Ovary (tissue), 9 donors: ENCODE data around the gene HS6ST3. TPM values are rescaled to one million over a fixed set of nuclear protein-coding genes. Genes with fewer than 3 reads are reported as not detected.

Experiments used
- DNase-seq, 5 donors: peaks; one replicate each; pipeline ENCODE4 v3.0.0-alpha.2; 2019 to 2020
- H3K27ac ChIP-seq, 2 donors: fragments of 200-600 bp; one replicate each; pipeline versions ENCODE4 v1.5.1 to v1.8.0; 2019 to 2022
- H3K27me3 ChIP-seq: fragments of 200-600 bp; one replicate; pipeline ENCODE4 v1.8.0; 2022
- H3K36me3 ChIP-seq: fragments of 200-600 bp; sonication (generic); one replicate; pipeline ENCODE4 v1.5.1; 2019
- H3K4me1 ChIP-seq: one replicate; pipeline ENCODE4 v1.8.1; 2013; ENCODE audit warnings: mild to moderate bottlenecking, moderate library complexity; ENCODE audit not compliant: insufficient read depth
- H3K4me3 ChIP-seq: fragments of 200-600 bp; sonication (generic); one replicate; pipeline ENCODE4 v1.5.1; 2017
- H3K9me3 ChIP-seq, 2 donors: fragments of 200-600 bp in 1 of 2; sonication (generic) in 1 of 2; one replicate each; pipeline versions ENCODE4 v1.5.1 to v1.8.1; 2013 to 2019; ENCODE audit warnings: mild to moderate bottlenecking in 1 of 2, moderate library complexity in 1 of 2
- CTCF ChIP-seq, 3 donors: fragments of 450-650 bp in 2 of 3; fragments of 200-600 bp in 1 of 3; IDR thresholded peaks; one replicate each; pipeline versions ENCODE4 v1.5.1 to v1.8.0; 2016 to 2022; ENCODE audit warnings: antibody characterized with exemption in 3 of 3, mild to moderate bottlenecking in 1 of 3
- EP300 ChIP-seq: sonication (generic); formaldehyde crosslinking; IDR thresholded peaks from one replicate; pipeline ENCODE4 v1.6.1; 2017; ENCODE audit warnings: antibody characterized with exemption
- POLR2A ChIP-seq: fragments of 450-650 bp; IDR thresholded peaks from one replicate; pipeline ENCODE4 v1.6.1; 2017; ENCODE audit warnings: antibody characterized with exemption, mild to moderate bottlenecking, moderate library complexity
- WGBS, 3 donors: extraction: QIAGEN DNeasy Blood & Tissue Kit in 1 of 3; methylation state at CpG; one replicate each; pipeline versions ENCODE4 v1.1.5 to v1.1.7; 2013 to 2017; 5-methylcytosine and 5-hydroxymethylcytosine counted together
- intact Hi-C, 4 donors: fragments of 100-400 bp; cut with DNase I; formaldehyde crosslinking; loops; one replicate each; pipeline versions ENCODE4 v1.11.0 to v1.15.1; 2022 to 2023
- polyA plus RNA-seq, 2 donors: library from polyadenylated mRNA; stranded (reverse); fragments of 200-250 nt in 1 of 2; fragments of 350-450 nt in 1 of 2; fragmentation: Illumina TruSeq in 1 of 2; extraction: RNeasy Lipid Tissue Mini Kit (QIAGEN cat#74804) in 1 of 2; gene quantifications; one replicate each; pipeline ENCODE4 v1.2.3, GENCODE V29; 2013 to 2014
- total RNA-seq, 7 donors: library from RNA; depleted of rRNA in 2 of 7; stranded (reverse); fragments of >200 nt in 2 of 7; fragmentation: NEBNext Ultra II Directional in 3 of 7; extraction: Animal tissue kit (Norgen Biotek cat#: 25700) in 3 of 7; gene quantifications; one replicate each; pipeline versions ENCODE4 v1.1.0 to v1.2.4, GENCODE V29; 2016 to 2023
- donor health status: DM: no; HTN: no; CAD: no; lungs with moderate emphysema.
- donor health status: DM: no; HTN: no; CAD: no.
- donor health status: Bipolar disorder and iron deficiency.
- donor health status: DM: yes; HTN: yes; CAD: no.
- donor health status: DM: no; HTN: no; CAD: no.
- donor health status: DM: yes; HTN: yes; CAD: no.

HS6ST3 gene
- total and polyA plus RNA-seq, 9 donors, result 0.05 to 0.46 (median 0.19) TPM; not detected in 3

- no peak for DNase-seq
- Histone ChIP-seq H3K4me1 (no peaks in the 10 kb centered on the region), H3K36me3 (no peaks in the 10 kb centered on the region), H3K9me3 (no peaks in the 10 kb centered on the region), H3K27me3 (no peaks in the 10 kb centered on the region), H3K27ac (no peak overlapping the region), H3K4me3 (no peak overlapping the region)
- 78 to 94% (median 92%) methylated on average over 2 of the region's 2 CpGs for WGBS, 3 donors
- intact Hi-C loops, result no loop called here
- TF ChIP-seq EP300 (no peak), CTCF (IDR thresholded peaks at IDR 0.05) (no peak), POLR2A (no peak)
These were observed 462.7 kb downstream of the HS6ST3 start for GRCh38 chr13:96552559-96552958.

- H3K27me3 ChIP-seq, result no peaks in the 10 kb centered on the region
- WGBS, 3 donors, result 89 to 97% (median 91%) methylated on average over 7 of the region's 7 CpGs
- H3K9me3 ChIP-seq, result no peaks in the 10 kb centered on the region
- H3K4me3 ChIP-seq, result no peak overlapping the region
- H3K27ac ChIP-seq, result no peak overlapping the region
- TF ChIP-seq POLR2A (no peak), EP300 (no peak), CTCF (IDR thresholded peaks at IDR 0.05) (no peak)
- no peaks in the 10 kb centered on the region for H3K36me3 ChIP-seq
- intact Hi-C loops, result no loop called here
- no peaks in the 10 kb centered on the region for H3K4me1 ChIP-seq
- no peak for DNase-seq
These were observed 463.9 kb downstream of the HS6ST3 start for GRCh38 chr13:96553796-96554195.

- Histone ChIP-seq H3K4me1 (no peaks in the 10 kb centered on the region), H3K27ac (no peak overlapping the region), H3K27me3 (no peaks in the 10 kb centered on the region), H3K9me3 (no peaks in the 10 kb centered on the region), H3K4me3 (no peak overlapping the region), H3K36me3 (no peaks in the 10 kb centered on the region)
- TF ChIP-seq POLR2A (no peak), EP300 (no peak), CTCF (IDR thresholded peaks at IDR 0.05) (no peak)
- no peak for DNase-seq
- 56 to 71% (median 58%) methylated on average over 4 of the region's 4 CpGs for WGBS, 3 donors
- intact Hi-C loops, result no loop called here
These were observed 483.7 kb downstream of the HS6ST3 start for GRCh38 chr13:96573563-96573962.

GRCh38 chr13:96575423-96576320 is 485.8 kb downstream of the HS6ST3 start:
- no peaks in the 10 kb centered on the region for H3K4me1 ChIP-seq
- H3K27me3 ChIP-seq, result no peaks in the 10 kb centered on the region
- TF ChIP-seq CTCF (IDR thresholded peaks at IDR 0.05) (no peak), EP300 (no peak), POLR2A (no peak)
- intact Hi-C loops, result no loop called here
- no peak overlapping the region for H3K27ac ChIP-seq
- no peaks in the 10 kb centered on the region for H3K9me3 ChIP-seq
- WGBS, 3 donors, result 80 to 83% (median 81%) methylated on average over 14 of the region's 14 CpGs
- H3K36me3 ChIP-seq, result no peaks in the 10 kb centered on the region
- no peak overlapping the region for H3K4me3 ChIP-seq
- DNase-seq, result no peak
